ENCODE data around the gene FLYWCH1.

- no peak for TF ChIP-seq EZH2 (IDR thresholded peaks at IDR 0.05; ENCODE audit: insufficient read depth, poor library complexity, severe bottlenecking)
- TF ChIP-seq EZH2phosphoT487 (IDR thresholded peaks at IDR 0.05; ENCODE audit: insufficient read depth, low read depth), result no peak
Measured at GRCh38 chr16:2899564-2900072, 12.1 kb upstream of the FLYWCH1 start.

Data from GM23248 (cell line).